HG02588 (cell line): Measurements from ENCODE around the gene MBOAT2.

ENCODE experiments used
- ATAC-seq: cut with Tn5 transposase; IDR thresholded peaks from one replicate; pipeline ENCODE4 v1.9.1; 2021; ENCODE audit warnings: mild to moderate bottlenecking, moderate library complexity; ENCODE audit not compliant: unreplicated experiment

The MBOAT2 gene

GRCh38 chr2:8862230-8862629 is 141.3 kb downstream of the MBOAT2 start:
- ATAC-seq, result no peak

- ATAC-seq, result no peak
These were observed 141.7 kb downstream of the MBOAT2 start for GRCh38 chr2:8861797-8862196.

- no peak for ATAC-seq
These were observed 143.2 kb downstream of the MBOAT2 start for GRCh38 chr2:8860239-8860638.

GRCh38 chr2:8858910-8859309 is 144.6 kb downstream of the MBOAT2 start:
- no peak for ATAC-seq

GRCh38 chr2:8858264-8858663 is 145.2 kb downstream of the MBOAT2 start:
- no peak for ATAC-seq

GRCh38 chr2:8857709-8858108 is 145.8 kb downstream of the MBOAT2 start:
- ATAC-seq, result no peak

- ATAC-seq, result no peak
These were observed 147.3 kb downstream of the MBOAT2 start for GRCh38 chr2:8856176-8856575.

- ATAC-seq, result no peak
These were observed 148.5 kb downstream of the MBOAT2 start for GRCh38 chr2:8855010-8855409.

GRCh38 chr2:8853426-8853825 is 150.1 kb downstream of the MBOAT2 start:
- ATAC-seq, result no peak

- no peak for ATAC-seq
These were observed 151.5 kb downstream of the MBOAT2 start for GRCh38 chr2:8851811-8852560.

GRCh38 chr2:8850845-8851487 is 152.5 kb downstream of the MBOAT2 start:
- no peak for ATAC-seq

- no peak for ATAC-seq
These were observed 154.2 kb downstream of the MBOAT2 start for GRCh38 chr2:8849327-8849726.

- ATAC-seq, result no peak
These were observed 155.0 kb downstream of the MBOAT2 start for GRCh38 chr2:8848328-8849100.

GRCh38 chr2:8847400-8847799 is 156.1 kb downstream of the MBOAT2 start:
- no peak for ATAC-seq

- ATAC-seq, result no peak
These were observed 161.6 kb downstream of the MBOAT2 start for GRCh38 chr2:8841932-8842331.

GRCh38 chr2:8840475-8841091 is 162.9 kb downstream of the MBOAT2 start:
- ATAC-seq, result no peak

GRCh38 chr2:8839189-8839965 is 164.1 kb downstream of the MBOAT2 start:
- no peak for ATAC-seq

- ATAC-seq, result no peak
These were observed 165.7 kb downstream of the MBOAT2 start for GRCh38 chr2:8837795-8838140.

GRCh38 chr2:8836971-8837794 is 166.3 kb downstream of the MBOAT2 start, which contains the start of gene KIDINS220:
Gene KIDINS220 (minus strand): TSS chr2:8837613. CDS start chr2:8827093, 10,520 bp downstream.
- ATAC-seq, result peak; percentile 93

GRCh38 chr2:8835279-8835678 is 168.2 kb downstream of the MBOAT2 start:
- ATAC-seq, result no peak
